GM12878 (cell line): ENCODE data around the gene GYS2. TPM values are rescaled to one million over a fixed set of nuclear protein-coding genes. Genes with fewer than 3 reads are reported as not detected.

Experiments
- ATAC-seq: fragments of 200-7000 bp; cut with Tn5 transposase; 3 replicates; pipeline ENCODE4 v1.9.1; 2020; ENCODE audit warnings: mild to moderate bottlenecking, moderate library complexity
- BruUV-seq: library from RNA; stranded (reverse); fragments of 400-500 nt; replicated peaks from 2 replicates; lab custom pipeline; 2021; lab: Mats Ljungman, UMichigan
- CTCF ChIA-PET: fragments of 300-600 bp; sonication (Branson Sonifier 250); formaldehyde crosslinking; extraction: SDS; loops from one replicate; lab custom pipeline; 2021; ENCODE audit warnings: inconsistent platforms; lab: Yijun Ruan, JAX
- POLR2A ChIA-PET: fragments of 350-600 bp; formaldehyde crosslinking; extraction: SDS; loops from one replicate; lab custom pipeline; 2021; ENCODE audit warnings: inconsistent platforms; lab: Charles Lee
- RAD21 ChIA-PET: fragments of 300-600 bp; sonication (Branson Sonifier 250); formaldehyde crosslinking; loops from one replicate; lab custom pipeline; 2023; ENCODE audit warnings: antibody characterized with exemption; ENCODE audit not compliant: unreplicated experiment; lab: Charles Lee
- SMC1A ChIA-PET: fragments of 300-600 bp; sonication (Branson Sonifier 250); formaldehyde crosslinking; loops from one replicate; lab custom pipeline; 2023; ENCODE audit not compliant: unreplicated experiment, uncharacterized antibody; lab: Charles Lee
- DNase-seq: peaks from one replicate; pipeline ENCODE4 v3.0.0-alpha.2; 2011; ENCODE audit warnings: low read depth, low spot score
- FAIRE-seq: peaks from 3 replicates; lab custom pipeline; 2011; peaks lifted over from hg19 to GRCh38; lab: Jason Lieb, UNC
- H2AFZ ChIP-seq: 2 replicates; pipeline ENCODE4 v1.6.0; 2011; ENCODE audit warnings: low read depth, low read length, control low read depth; ENCODE audit not compliant: control insufficient read depth
- H3K27ac ChIP-seq: 2 replicates; pipeline ENCODE4 v1.5.1; 2011; ENCODE audit warnings: control low read depth; ENCODE audit not compliant: control insufficient read depth, insufficient read depth
- H3K27me3 ChIP-seq, 2 experiments: replicated peaks in 1 of 2; 2 replicates each; pipeline versions ENCODE4 v1.6.0 to v1.6.1; 2011; ENCODE audit warnings: low read length in 1 of 2; ENCODE audit not compliant: control insufficient read depth in 2 of 2, insufficient read depth in 2 of 2
- H3K36me3 ChIP-seq, 2 experiments: 2 replicates each; pipeline ENCODE4 v1.5.1; 2011; ENCODE audit warnings: low read length in 1 of 2; ENCODE audit not compliant: control insufficient read depth in 2 of 2, insufficient read depth in 2 of 2
- H3K4me1 ChIP-seq: 2 replicates; pipeline ENCODE4 v1.6.1; 2011; ENCODE audit warnings: mild to moderate bottlenecking, low read length, moderate library complexity, mixed read lengths; ENCODE audit not compliant: control insufficient read depth, insufficient read depth
- H3K4me2 ChIP-seq: 2 replicates; pipeline ENCODE4 v1.6.0; 2011; ENCODE audit warnings: control low read depth; ENCODE audit not compliant: control insufficient read depth, insufficient read depth
- H3K4me3 ChIP-seq: fragments of 200-600 bp; sonication (generic); 2 replicates; pipeline ENCODE4 v1.5.1; 2016
- H3K79me2 ChIP-seq: 2 replicates; pipeline ENCODE4 v1.6.0; 2011; ENCODE audit warnings: low read length; ENCODE audit not compliant: control insufficient read depth, insufficient read depth
- H3K9ac ChIP-seq: 2 replicates; pipeline ENCODE4 v1.8.0; 2011; ENCODE audit warnings: low read length, control low read depth, mixed read lengths; ENCODE audit not compliant: control insufficient read depth, insufficient read depth
- H3K9me3 ChIP-seq: replicated peaks from 3 replicates; pipeline ENCODE4 v1.5.1; 2011; ENCODE audit warnings: mild to moderate bottlenecking, low read length; ENCODE audit not compliant: control insufficient read depth, insufficient read depth
- H4K20me1 ChIP-seq: 2 replicates; pipeline ENCODE4 v1.6.0; 2011; ENCODE audit not compliant: control insufficient read depth, insufficient read depth
- BACH1 ChIP-seq: fragments of 450-650 bp; IDR thresholded peaks from 2 replicates; pipeline ENCODE4 v1.6.1; 2017; ENCODE audit warnings: mild to moderate bottlenecking, borderline replicate concordance
- BCL3 ChIP-seq: IDR thresholded peaks from 2 replicates; pipeline ENCODE4 v1.6.1; 2011; ENCODE audit warnings: borderline replicate concordance, low read depth, mild to moderate bottlenecking, moderate library complexity, low read length; ENCODE audit not compliant: insufficient read depth, poor library complexity, severe bottlenecking
- EP300 ChIP-seq, 2 experiments: fragments of 150-350 bp in 1 of 2; IDR thresholded peaks; 2 replicates each; pipeline ENCODE4 v1.6.1; 2011 to 2012; ENCODE audit warnings: low read depth in 2 of 2, low read length in 2 of 2, borderline replicate concordance in 1 of 2, improper control_type of control experiment in 1 of 2, inconsistent platforms in 1 of 2; ENCODE audit not compliant: control insufficient read depth in 1 of 2
- LARP7 ChIP-seq: fragments of 450-650 bp; IDR thresholded peaks from 2 replicates; pipeline ENCODE4 v1.6.1; 2017; ENCODE audit warnings: mild to moderate bottlenecking
- PKNOX1 ChIP-seq: fragments of 450-650 bp; IDR thresholded peaks from 2 replicates; pipeline ENCODE4 v1.6.1; 2016; ENCODE audit warnings: mild to moderate bottlenecking
- RAD51 ChIP-seq: fragments of 450-650 bp; IDR thresholded peaks from 2 replicates; pipeline ENCODE4 v1.6.1; 2016; ENCODE audit warnings: moderate library complexity, mild to moderate bottlenecking, inconsistent platforms
- SREBF2 ChIP-seq: IDR thresholded peaks from 2 replicates; pipeline ENCODE4 v1.6.1; 2012; ENCODE audit warnings: mild to moderate bottlenecking, low read length
- STAT3 ChIP-seq: IDR thresholded peaks from 2 replicates; pipeline ENCODE4 v1.6.1; 2011; ENCODE audit warnings: low read depth, low read length, improper control_type of control experiment
- TCF12 ChIP-seq: IDR thresholded peaks from 2 replicates; pipeline ENCODE4 v1.6.1; 2011; ENCODE audit warnings: low read depth, mild to moderate bottlenecking, low read length
- YY1 ChIP-seq: IDR thresholded peaks from 2 replicates; pipeline ENCODE4 v1.6.1; 2011; ENCODE audit warnings: low read depth, mild to moderate bottlenecking, low read length
- ZBTB33 ChIP-seq: fragments of 450-650 bp; IDR thresholded peaks from 2 replicates; pipeline ENCODE4 v1.6.1; 2017; ENCODE audit warnings: mild to moderate bottlenecking
- ZNF687 ChIP-seq: fragments of 450-650 bp; IDR thresholded peaks from 2 replicates; pipeline ENCODE4 v1.6.1; 2017; ENCODE audit warnings: mild to moderate bottlenecking, moderate library complexity
- WGBS: methylation state at CpG from one replicate; pipeline ENCODE4 v1.1.6; 2016; ENCODE audit warnings: low lambda C conversion rate; ENCODE audit not compliant: insufficient replicate concordance, insufficient coverage; ENCODE audit errors: missing lambda C conversion rate; 5-methylcytosine and 5-hydroxymethylcytosine counted together
- in situ Hi-C: fragments of 300-500 bp; cut with MboI; formaldehyde crosslinking; loops from 9 replicates; pipeline ENCODE4 v1.14.3; 2018; ENCODE audit warnings: mixed read lengths
- intact Hi-C: fragments of 100-400 bp; cut with micrococcal nuclease; formaldehyde crosslinking; loops from one replicate; pipeline ENCODE4 v1.14.2; 2022; ENCODE audit not compliant: unreplicated experiment
- polyA plus RNA-seq, 11 experiments: library from polyadenylated mRNA; depleted of rRNA in 4 of 11; unstranded in 6 of 11; stranded (reverse) in 5 of 11; fragments of >200 nt; fragmentation: Nextera tagmentation in 4 of 11; fragmentation: Illumina TruSeq in 1 of 11; extraction: Ambion mirVana in 4 of 11; extraction: Trizol in 1 of 11; gene quantifications; 1 replicate in 1 of 11; 2 replicates in 10 of 11; pipeline versions ENCODE4 v1.2.1 to v1.2.3, GENCODE V29; 2011 to 2016; ENCODE audit warnings: inconsistent platforms in 2 of 11, missing spikeins in 2 of 11, low read depth in 1 of 11
- total RNA-seq, 4 experiments: library from RNA; depleted of rRNA in 3 of 4; stranded (reverse); fragments of >200 nt in 3 of 4; fragmentation: Illumina TruSeq in 1 of 4; extraction: Trizol in 1 of 4; gene quantifications; 2 replicates each; pipeline versions ENCODE4 v1.2.1 to v1.2.3, GENCODE V29; 2013 to 2021

Gene GYS2
- total and polyA plus RNA-seq, 10 of the 15 experiments (the other 5 are each of a cell fraction or from before 2014, with no cell fraction given) = not detected

GRCh38 chr12:21577516-21577915 lies 27.1 kb downstream of the GYS2 start (continued):
- TF ChIP-seq ZNF687 (no peak), BCL3 (no peak), ZBTB33 (no peak)

GRCh38 chr12:21576431-21576830 lies 28.2 kb downstream of the GYS2 start:
- H3K27ac ChIP-seq = no peak overlapping the region
- H3K79me2 ChIP-seq = no peaks in the 10 kb centered on the region
- no TSS peak for BruUV-seq
- TF ChIP-seq LARP7 (no peak), EP300 (IDR thresholded peaks at IDR 0.05; ENCODE audit: borderline replicate concordance in 1 of 2, control insufficient read depth in 1 of 2, low read depth in 2 of 2, low read length in 2 of 2) (no peak), PKNOX1 (no peak), RAD51 (no peak), SREBF2 (no peak), BACH1 (no peak), YY1 (no peak), TCF12 (no peak), STAT3 (no peak)
- no peak for FAIRE-seq
- intact Hi-C loops = no loop called here
- ATAC-seq = no peak
- ChIA-PET RAD21 (no interaction called here), SMC1A (no interaction called here), POLR2A (interaction anchor here (0.6 kb wide), 2 partner anchors 34 to 1757 kb away, joined by 3 to 4 read pairs; no protein-coding TSS in a partner anchor), CTCF (no interaction called here)
- H4K20me1 ChIP-seq = no peaks in the 10 kb centered on the region
- no peak overlapping the region for H3K4me3 ChIP-seq
- in situ Hi-C loops = no loop called here
- H3K9me3 ChIP-seq = no peaks in the 10 kb centered on the region
- no peak overlapping the region for H2AFZ ChIP-seq
- H3K4me1 ChIP-seq = no peaks in the 10 kb centered on the region
- H3K36me3 ChIP-seq = no peaks in the 10 kb centered on the region
- no peaks in the 10 kb centered on the region for H3K27me3 ChIP-seq
- DNase-seq = no peak
- no peak overlapping the region for H3K4me2 ChIP-seq
- H3K9ac ChIP-seq = no peak overlapping the region
- WGBS = 33% methylated on average over 2 of the region's 2 CpGs
